Measurements from ENCODE around the gene CPSF3. TPM values are rescaled to one million over a fixed set of nuclear protein-coding genes. Genes with fewer than 3 reads are reported as not detected.
A peak's percentile ranks its signal among the peaks of the same experiment; 100 is the strongest.

The CPSF3 gene
- polyA plus RNA-seq, 2 of the 4 experiments (the other 2 are of a cell fraction), result 63.4 to 77.2 TPM

DNA sequence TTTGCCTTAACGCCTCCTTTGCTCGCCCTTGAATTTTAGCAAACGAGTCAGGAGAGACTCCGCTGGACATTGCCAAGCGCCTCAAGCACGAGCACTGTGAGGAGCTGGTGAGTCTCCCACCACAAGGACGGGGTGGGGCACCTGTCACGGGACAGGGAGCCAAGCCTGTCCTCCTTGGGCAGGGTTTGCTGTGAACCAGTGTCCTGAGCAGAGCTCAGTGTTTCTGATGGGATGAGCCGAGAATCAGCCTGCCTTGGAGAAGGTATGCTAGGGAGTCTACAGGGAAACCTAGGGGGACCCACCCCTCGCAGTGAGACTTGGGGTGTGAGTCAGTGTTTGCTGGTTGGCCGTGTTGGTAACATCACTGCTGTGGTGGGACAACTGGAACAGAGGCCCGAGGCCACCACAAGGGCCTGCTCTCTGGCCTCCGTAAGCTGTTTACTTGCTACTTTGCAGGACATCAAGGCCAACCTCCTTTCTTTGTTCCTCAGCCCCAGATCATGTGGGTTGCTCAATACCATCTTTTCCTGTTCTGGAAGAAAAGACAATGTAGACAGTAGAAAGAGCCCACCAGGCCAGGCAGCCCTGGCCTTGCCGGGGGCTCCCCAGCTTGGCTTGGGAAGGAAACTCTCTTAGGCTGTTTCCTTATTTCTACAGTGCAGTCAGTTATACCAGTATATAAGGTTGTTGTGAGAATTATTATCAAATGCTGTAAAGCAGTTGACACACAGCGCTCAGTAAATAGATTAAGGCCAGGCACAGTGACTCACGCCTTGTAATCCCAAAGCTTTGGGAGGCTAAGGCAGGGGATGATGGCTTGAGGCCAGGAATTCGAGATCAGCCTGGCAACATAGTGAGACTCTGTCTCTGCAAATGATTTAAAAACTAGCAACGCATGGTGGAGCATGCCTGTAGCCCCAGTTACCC, 42.5 kb upstream of the CPSF3 start (continued):
- peak; percentile 94 for TF ChIP-seq FOSL2 (IDR thresholded peaks at IDR 0.05)
- peak; percentile 93 for TF ChIP-seq FOSL2 (CRISPR knock-in tag; IDR thresholded peaks at IDR 0.05)
- peak in 1 of 2 experiments; percentile 27; a peak in 3 of 5 replicates for TF ChIP-seq RAD21 (conservative IDR thresholded peaks at IDR 0.05 in 1 of 2, IDR thresholded peaks at IDR 0.05 in 1 of 2)
- TF ChIP-seq MAX (IDR thresholded peaks at IDR 0.05), result peak; percentile 78
- no peak for TF ChIP-seq NPAS2 (CRISPR knock-in tag; IDR thresholded peaks at IDR 0.05; ENCODE audit: borderline replicate concordance)
- TF ChIP-seq HDAC2 (IDR thresholded peaks at IDR 0.05), result no peak
- TF ChIP-seq ZSCAN20 (CRISPR knock-in tag; IDR thresholded peaks at IDR 0.05), result no peak
- TF ChIP-seq RARB (CRISPR knock-in tag; IDR thresholded peaks at IDR 0.05), result no peak
- TF ChIP-seq CTCF (IDR thresholded peaks at IDR 0.05), result no peak
- TF ChIP-seq GATA3 (IDR thresholded peaks at IDR 0.05; ENCODE audit: borderline replicate concordance), result peak; percentile 75
- no peak for TF ChIP-seq KDM5A (IDR thresholded peaks at IDR 0.05)
- TF ChIP-seq KDM1A (IDR thresholded peaks at IDR 0.05; ENCODE audit: low read depth), result no peak
- peak; percentile 88 to 93 for TF ChIP-seq CEBPB (IDR thresholded peaks at IDR 0.05)
- no peak for TF ChIP-seq POLR2AphosphoS2 (conservative IDR thresholded peaks at IDR 0.05; ENCODE audit: low read length)
- no peak for TF ChIP-seq HOXB5 (CRISPR knock-in tag; IDR thresholded peaks at IDR 0.05)
- no peak for TF ChIP-seq FOSB (CRISPR knock-in tag; IDR thresholded peaks at IDR 0.05)
- no peak for TF ChIP-seq NR3C1 (IDR thresholded peaks at IDR 0.05)
- TF ChIP-seq, protein P1, sequence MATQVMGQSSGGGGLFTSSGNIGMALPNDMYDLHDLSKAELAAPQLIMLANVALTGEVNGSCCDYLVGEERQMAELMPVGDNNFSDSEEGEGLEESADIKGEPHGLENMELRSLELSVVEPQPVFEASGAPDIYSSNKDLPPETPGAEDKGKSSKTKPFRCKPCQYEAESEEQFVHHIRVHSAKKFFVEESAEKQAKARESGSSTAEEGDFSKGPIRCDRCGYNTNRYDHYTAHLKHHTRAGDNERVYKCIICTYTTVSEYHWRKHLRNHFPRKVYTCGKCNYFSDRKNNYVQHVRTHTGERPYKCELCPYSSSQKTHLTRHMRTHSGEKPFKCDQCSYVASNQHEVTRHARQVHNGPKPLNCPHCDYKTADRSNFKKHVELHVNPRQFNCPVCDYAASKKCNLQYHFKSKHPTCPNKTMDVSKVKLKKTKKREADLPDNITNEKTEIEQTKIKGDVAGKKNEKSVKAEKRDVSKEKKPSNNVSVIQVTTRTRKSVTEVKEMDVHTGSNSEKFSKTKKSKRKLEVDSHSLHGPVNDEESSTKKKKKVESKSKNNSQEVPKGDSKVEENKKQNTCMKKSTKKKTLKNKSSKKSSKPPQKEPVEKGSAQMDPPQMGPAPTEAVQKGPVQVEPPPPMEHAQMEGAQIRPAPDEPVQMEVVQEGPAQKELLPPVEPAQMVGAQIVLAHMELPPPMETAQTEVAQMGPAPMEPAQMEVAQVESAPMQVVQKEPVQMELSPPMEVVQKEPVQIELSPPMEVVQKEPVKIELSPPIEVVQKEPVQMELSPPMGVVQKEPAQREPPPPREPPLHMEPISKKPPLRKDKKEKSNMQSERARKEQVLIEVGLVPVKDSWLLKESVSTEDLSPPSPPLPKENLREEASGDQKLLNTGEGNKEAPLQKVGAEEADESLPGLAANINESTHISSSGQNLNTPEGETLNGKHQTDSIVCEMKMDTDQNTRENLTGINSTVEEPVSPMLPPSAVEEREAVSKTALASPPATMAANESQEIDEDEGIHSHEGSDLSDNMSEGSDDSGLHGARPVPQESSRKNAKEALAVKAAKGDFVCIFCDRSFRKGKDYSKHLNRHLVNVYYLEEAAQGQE (IDR thresholded peaks at IDR 0.05), result no peak
- no peak for TF ChIP-seq EHMT2 (IDR thresholded peaks at IDR 0.05; ENCODE audit: low read depth)
- no peak for TF ChIP-seq ZC3H11A (IDR thresholded peaks at IDR 0.05)
- TF ChIP-seq TFCP2L1 (CRISPR knock-in tag; IDR thresholded peaks at IDR 0.05), result no peak
- no peak for TF ChIP-seq PHF8 (IDR thresholded peaks at IDR 0.05; ENCODE audit: borderline replicate concordance, low read depth)
- TF ChIP-seq EP300 (IDR thresholded peaks at IDR 0.05), result peak; percentile 31 to 58; a peak in 1 of 5 replicates
- TF ChIP-seq, protein P2, sequence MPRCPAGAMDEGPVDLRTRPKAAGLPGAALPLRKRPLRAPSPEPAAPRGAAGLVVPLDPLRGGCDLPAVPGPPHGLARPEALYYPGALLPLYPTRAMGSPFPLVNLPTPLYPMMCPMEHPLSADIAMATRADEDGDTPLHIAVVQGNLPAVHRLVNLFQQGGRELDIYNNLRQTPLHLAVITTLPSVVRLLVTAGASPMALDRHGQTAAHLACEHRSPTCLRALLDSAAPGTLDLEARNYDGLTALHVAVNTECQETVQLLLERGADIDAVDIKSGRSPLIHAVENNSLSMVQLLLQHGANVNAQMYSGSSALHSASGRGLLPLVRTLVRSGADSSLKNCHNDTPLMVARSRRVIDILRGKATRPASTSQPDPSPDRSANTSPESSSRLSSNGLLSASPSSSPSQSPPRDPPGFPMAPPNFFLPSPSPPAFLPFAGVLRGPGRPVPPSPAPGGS (IDR thresholded peaks at IDR 0.05), result 0 out of 3 replicates have a peak, but pooled peaks have one; percentile 54
- no peak for TF ChIP-seq TP53 (CRISPR knock-in tag; IDR thresholded peaks at IDR 0.05)
- TF ChIP-seq, protein P3, sequence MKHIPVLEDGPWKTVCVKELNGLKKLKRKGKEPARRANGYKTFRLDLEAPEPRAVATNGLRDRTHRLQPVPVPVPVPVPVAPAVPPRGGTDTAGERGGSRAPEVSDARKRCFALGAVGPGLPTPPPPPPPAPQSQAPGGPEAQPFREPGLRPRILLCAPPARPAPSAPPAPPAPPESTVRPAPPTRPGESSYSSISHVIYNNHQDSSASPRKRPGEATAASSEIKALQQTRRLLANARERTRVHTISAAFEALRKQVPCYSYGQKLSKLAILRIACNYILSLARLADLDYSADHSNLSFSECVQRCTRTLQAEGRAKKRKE (CRISPR knock-in tag; IDR thresholded peaks at IDR 0.05; ENCODE audit: low read depth), result no peak
- TF ChIP-seq E2F6 (IDR thresholded peaks at IDR 0.05; ENCODE audit: borderline replicate concordance, low read depth), result no peak
- no peak for TF ChIP-seq ESRRA (IDR thresholded peaks at IDR 0.05; ENCODE audit: borderline replicate concordance, low read length)
- TF ChIP-seq, protein P4, sequence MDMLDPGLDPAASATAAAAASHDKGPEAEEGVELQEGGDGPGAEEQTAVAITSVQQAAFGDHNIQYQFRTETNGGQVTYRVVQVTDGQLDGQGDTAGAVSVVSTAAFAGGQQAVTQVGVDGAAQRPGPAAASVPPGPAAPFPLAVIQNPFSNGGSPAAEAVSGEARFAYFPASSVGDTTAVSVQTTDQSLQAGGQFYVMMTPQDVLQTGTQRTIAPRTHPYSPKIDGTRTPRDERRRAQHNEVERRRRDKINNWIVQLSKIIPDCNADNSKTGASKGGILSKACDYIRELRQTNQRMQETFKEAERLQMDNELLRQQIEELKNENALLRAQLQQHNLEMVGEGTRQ (IDR thresholded peaks at IDR 0.05), result no peak
- peak; percentile 92 for TF ChIP-seq JUNB (IDR thresholded peaks at IDR 0.05)
- TF ChIP-seq, protein P5, sequence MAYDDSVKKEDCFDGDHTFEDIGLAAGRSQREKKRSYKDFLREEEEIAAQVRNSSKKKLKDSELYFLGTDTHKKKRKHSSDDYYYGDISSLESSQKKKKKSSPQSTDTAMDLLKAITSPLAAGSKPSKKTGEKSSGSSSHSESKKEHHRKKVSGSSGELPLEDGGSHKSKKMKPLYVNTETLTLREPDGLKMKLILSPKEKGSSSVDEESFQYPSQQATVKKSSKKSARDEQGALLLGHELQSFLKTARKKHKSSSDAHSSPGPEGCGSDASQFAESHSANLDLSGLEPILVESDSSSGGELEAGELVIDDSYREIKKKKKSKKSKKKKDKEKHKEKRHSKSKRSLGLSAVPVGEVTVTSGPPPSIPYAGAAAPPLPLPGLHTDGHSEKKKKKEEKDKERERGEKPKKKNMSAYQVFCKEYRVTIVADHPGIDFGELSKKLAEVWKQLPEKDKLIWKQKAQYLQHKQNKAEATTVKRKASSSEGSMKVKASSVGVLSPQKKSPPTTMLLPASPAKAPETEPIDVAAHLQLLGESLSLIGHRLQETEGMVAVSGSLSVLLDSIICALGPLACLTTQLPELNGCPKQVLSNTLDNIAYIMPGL (CRISPR knock-in tag; IDR thresholded peaks at IDR 0.05; ENCODE audit: borderline replicate concordance), result no peak

Data from A549 (cell line).